K562 (cell line): ENCODE results near the gene PACSIN1. TPM values are rescaled to one million over a fixed set of nuclear protein-coding genes. Genes with fewer than 3 reads are reported as not detected.
A peak's percentile ranks its signal among the peaks of the same experiment; 100 is the strongest.

Experiments used
- ATAC-seq: fragments of 200-7000 bp; cut with Tn5 transposase; 3 replicates; pipeline ENCODE4 v1.9.1; 2020; ENCODE audit warnings: moderate library complexity
- BruUV-seq: library from RNA; stranded (reverse); fragments of 400-500 nt; replicated peaks from 2 replicates; lab custom pipeline; 2021; lab: Mats Ljungman, UMichigan
- CTCF ChIA-PET: fragments of 300-600 bp; formaldehyde crosslinking; extraction: SDS; loops from one replicate; lab custom pipeline; 2021; ENCODE audit warnings: low intra/inter-chr PET ratio; lab: Yijun Ruan, JAX
- POLR2A ChIA-PET: fragments of 300-600, 350-650 bp; sonication (Branson Sonifier 250); formaldehyde crosslinking; extraction: SDS; loops from one replicate; lab custom pipeline; 2021; ENCODE audit warnings: antibody characterized with exemption, inconsistent platforms; lab: Yijun Ruan, JAX
- DNase-seq, 4 experiments: peaks; one replicate each; pipeline versions ENCODE4 v3.0.0 to v3.0.0-alpha.2; 2011 to 2018; ENCODE audit warnings: low spot score in 3 of 4, mixed read lengths in 3 of 4; ENCODE audit errors: extremely low read depth in 1 of 4
- FAIRE-seq: peaks from 2 replicates; lab custom pipeline; 2011; peaks lifted over from hg19 to GRCh38; lab: Jason Lieb, UNC
- H2AFZ ChIP-seq: 2 replicates; pipeline ENCODE4 v1.6.0; 2011; ENCODE audit warnings: low read depth, low read length, control low read depth, inconsistent platforms
- H3K27ac ChIP-seq: fragments of 200-600 bp; 3 replicates; pipeline ENCODE4 v1.8.0; 2011; ENCODE audit warnings: low read depth, mild to moderate bottlenecking, control low read depth, inconsistent platforms, low read length, moderate library complexity, mixed read lengths; ENCODE audit errors: extremely low read depth
- H3K27me3 ChIP-seq, 2 experiments: fragments of 300-600 bp in 1 of 2; 2 replicates in 1 of 2; 3 replicates in 1 of 2; pipeline versions ENCODE4 v1.6.0 to v1.8.0; 2011; ENCODE audit warnings: inconsistent platforms in 2 of 2, low read length in 2 of 2, mild to moderate bottlenecking in 1 of 2, mixed read lengths in 1 of 2, moderate library complexity in 1 of 2; ENCODE audit not compliant: control insufficient read depth in 2 of 2, insufficient read depth in 2 of 2
- H3K36me3 ChIP-seq: fragments of 300-600 bp; 3 replicates; pipeline ENCODE4 v1.8.0; 2011; ENCODE audit warnings: mild to moderate bottlenecking, low read length, inconsistent platforms; ENCODE audit not compliant: control insufficient read depth, insufficient read depth
- H3K4me1 ChIP-seq, 2 experiments: fragments of 200-600 bp in 1 of 2; replicated peaks in 1 of 2; 2 replicates in 1 of 2; 3 replicates in 1 of 2; pipeline versions ENCODE4 v1.5.1 to v1.8.0; 2011; ENCODE audit warnings: inconsistent platforms in 2 of 2, low read length in 2 of 2, mild to moderate bottlenecking in 1 of 2, mixed read lengths in 1 of 2, moderate library complexity in 1 of 2; ENCODE audit not compliant: control insufficient read depth in 2 of 2, insufficient read depth in 2 of 2
- H3K4me2 ChIP-seq: 2 replicates; pipeline ENCODE4 v1.6.1; 2011; ENCODE audit warnings: low read length, control low read depth, inconsistent platforms, mixed read lengths; ENCODE audit not compliant: insufficient read depth
- H3K4me3 ChIP-seq: fragments of 200-600 bp; sonication (generic), shearing (Covaris generic); 2 replicates; pipeline ENCODE4 v1.5.1; 2016; ENCODE audit warnings: control low read depth, inconsistent platforms
- H3K79me2 ChIP-seq: fragments of 200-600 bp; 3 replicates; pipeline ENCODE4 v1.8.0; 2011; ENCODE audit warnings: low read length, inconsistent platforms; ENCODE audit not compliant: control insufficient read depth, insufficient read depth
- H3K9ac ChIP-seq, 2 experiments: 2 replicates each; pipeline versions ENCODE4 v1.6.0 to v1.6.1; 2011; ENCODE audit warnings: low read depth in 2 of 2, low read length in 2 of 2, control low read depth in 1 of 2, inconsistent platforms in 1 of 2, mild to moderate bottlenecking in 1 of 2, mixed read lengths in 1 of 2; ENCODE audit not compliant: insufficient read depth in 1 of 2
- H3K9me1 ChIP-seq: one replicate; pipeline ENCODE4 v1.6.0; 2011; ENCODE audit warnings: inconsistent platforms, mild to moderate bottlenecking, low read length, moderate library complexity; ENCODE audit not compliant: control insufficient read depth, insufficient read depth
- H3K9me3 ChIP-seq: replicated peaks from 2 replicates; pipeline ENCODE4 v1.5.1; 2011; ENCODE audit warnings: low read depth, low read length, inconsistent platforms; ENCODE audit not compliant: control insufficient read depth, insufficient read depth
- H4K20me1 ChIP-seq: replicated peaks from 2 replicates; pipeline ENCODE4 v1.6.1; 2011; ENCODE audit warnings: low read length, inconsistent platforms, mixed read lengths; ENCODE audit not compliant: control insufficient read depth, insufficient read depth
- MYNN ChIP-seq, 2 experiments: sonication (generic); formaldehyde crosslinking in 1 of 2; IDR thresholded peaks; 2 replicates each; pipeline versions ENCODE4 v1.5.0 to v1.6.1; 2016 to 2020; ENCODE audit warnings: antibody characterized with exemption in 1 of 2, missing genetic modification reagents in 1 of 2
- POLR2AphosphoS5 ChIP-seq: IDR thresholded peaks from 2 replicates; pipeline ENCODE4 v1.6.1; 2011; ENCODE audit warnings: mild to moderate bottlenecking, low read depth, low read length, moderate library complexity; ENCODE audit not compliant: control insufficient read depth, insufficient read depth
- RAD21 ChIP-seq, 2 experiments: fragments of 250-450 bp in 1 of 2; fragments of 450-650 bp in 1 of 2; sonication (Bioruptor Pico) in 1 of 2; formaldehyde crosslinking in 1 of 2; IDR thresholded peaks in 1 of 2; conservative IDR thresholded peaks in 1 of 2; 2 replicates each; pipeline versions ENCODE4 v1.4.0 to v1.8.0; 2020 to 2022; ENCODE audit warnings: mild to moderate bottlenecking in 2 of 2, moderate library complexity in 1 of 2
- STAG1 ChIP-seq: sonication (generic); formaldehyde crosslinking; IDR thresholded peaks from 2 replicates; pipeline ENCODE4 v1.5.0; 2020; ENCODE audit warnings: missing genetic modification reagents, borderline replicate concordance
- WGBS: fragments of 100-300 bp; shearing (Covaris generic); methylation state at CpG from one replicate; pipeline ENCODE4 v1.1.6; 2016; ENCODE audit warnings: low coverage, mixed read lengths; ENCODE audit not compliant: insufficient coverage; ENCODE audit errors: missing lambda C conversion rate; 5-methylcytosine and 5-hydroxymethylcytosine counted together
- in situ Hi-C: fragments of 300-500 bp; cut with MboI; formaldehyde crosslinking; loops from 4 replicates; pipeline ENCODE4 v1.15.0; 2018; ENCODE audit warnings: inconsistent platforms, mixed read lengths
- intact Hi-C: fragments of 100-400 bp; cut with micrococcal nuclease; formaldehyde crosslinking; loops from 2 replicates; pipeline ENCODE4 v1.14.2; 2022
- polyA plus RNA-seq, 8 experiments: library from polyadenylated mRNA; depleted of rRNA in 4 of 8; stranded (reverse) in 5 of 8; unstranded in 3 of 8; fragments of >200 nt; fragmentation: Nextera tagmentation in 2 of 8; fragmentation: Illumina TruSeq in 1 of 8; extraction: Ambion mirVana in 2 of 8; extraction: Trizol in 1 of 8; gene quantifications; 2 replicates each; pipeline versions ENCODE4 v1.2.1 to v1.2.3, GENCODE V29; 2011 to 2014; ENCODE audit warnings: inconsistent platforms in 1 of 8, missing spikeins in 1 of 8
- total RNA-seq, 7 experiments: library from RNA; depleted of rRNA in 6 of 7; stranded (reverse); fragments of >200 nt in 6 of 7; fragmentation: Illumina TruSeq in 2 of 7; extraction: Trizol in 2 of 7; gene quantifications; 2 replicates each; pipeline versions ENCODE4 v1.2.1 to v1.2.3, GENCODE V29; 2011 to 2021; ENCODE audit warnings: low replicate concordance in 1 of 7
- TF ChIP-seq, protein P1 (sequence below): sonication (generic); formaldehyde crosslinking; IDR thresholded peaks from 2 replicates; pipeline ENCODE4 v1.9.0; 2022; ENCODE audit warnings: mild to moderate bottlenecking, missing genetic modification reagents
- TF ChIP-seq, protein P2 (sequence below): fragments of 250-450 bp; sonication (Bioruptor Pico); IDR thresholded peaks from 2 replicates; pipeline ENCODE4 v1.8.0; 2021; ENCODE audit warnings: moderate library complexity, mild to moderate bottlenecking, inconsistent platforms
- TF ChIP-seq, protein P3 (sequence below), 2 experiments: fragments of 450-650 bp; formaldehyde crosslinking in 1 of 2; IDR thresholded peaks; 2 replicates each; pipeline versions ENCODE4 v1.4.0 to v1.6.1; 2014 to 2020; ENCODE audit warnings: mild to moderate bottlenecking in 2 of 2, borderline replicate concordance in 1 of 2, low read depth in 1 of 2
- TF ChIP-seq, protein P4 (sequence below), 3 experiments: IDR thresholded peaks in 2 of 3; conservative IDR thresholded peaks in 1 of 3; 2 replicates each; pipeline ENCODE4 v1.5.1; 2011 to 2012; ENCODE audit warnings: low read length in 3 of 3, mild to moderate bottlenecking in 3 of 3, control low read depth in 2 of 3, improper control_type of control experiment in 1 of 3, inconsistent platforms in 1 of 3, low read depth in 1 of 3, mixed read lengths in 1 of 3, moderate library complexity in 1 of 3; ENCODE audit not compliant: insufficient read depth in 2 of 3

PACSIN1 gene
- total and polyA plus RNA-seq, 9 of the 15 experiments (the other 6 are each of a cell fraction or from before 2014, with no cell fraction given): 0.01 to 1.7 (median 0.45) TPM

DNA sequence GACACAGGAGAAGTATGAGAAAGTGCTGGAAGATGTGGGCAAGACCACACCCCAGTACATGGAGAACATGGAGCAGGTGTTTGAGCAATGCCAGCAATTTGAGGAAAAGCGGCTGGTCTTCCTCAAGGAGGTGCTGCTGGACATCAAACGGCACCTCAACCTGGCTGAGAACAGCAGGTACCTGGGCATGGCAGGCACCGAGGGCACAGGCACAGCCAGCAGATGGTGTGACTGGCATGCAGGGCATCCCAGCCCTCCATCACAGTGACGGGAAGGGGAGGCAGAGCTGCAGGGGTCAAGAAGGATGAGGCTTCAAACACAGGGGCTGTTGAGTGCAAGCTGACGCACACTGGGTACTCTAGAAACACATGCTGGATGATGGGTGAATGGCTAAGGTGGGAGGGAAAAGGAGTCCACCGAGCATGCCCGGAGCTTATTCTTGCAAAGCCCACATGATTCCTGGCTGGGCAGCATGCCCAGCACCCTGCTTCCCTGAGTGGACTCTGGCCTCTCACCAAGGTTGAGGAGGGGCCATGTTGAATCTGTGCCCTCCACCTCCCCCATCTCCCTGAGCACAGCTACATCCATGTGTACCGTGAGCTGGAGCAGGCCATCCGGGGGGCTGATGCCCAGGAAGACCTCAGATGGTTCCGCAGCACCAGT lies 63.9 kb downstream of the PACSIN1 start:
- H2AFZ ChIP-seq: no peak overlapping the region
- POLR2A ChIA-PET: interaction anchor here (0.7 kb wide), 1 partner anchor 80 kb away, joined by 3 read pairs; no protein-coding TSS in a partner anchor
- BruUV-seq: no TSS peak
- H3K9ac ChIP-seq: peak overlapping the region in 1 of 2 experiments; percentile 49; a peak in 1 of 4 replicates
- peaks cover 19 to 68% of the 10 kb centered on the region in 2 experiments for H3K4me1 ChIP-seq
- CTCF ChIA-PET: interaction anchor here (1.0 kb wide), 1 partner anchor 81 kb away, joined by 3 read pairs; no protein-coding TSS in a partner anchor
- 23% methylated on average over 10 of the region's 10 CpGs for WGBS
- no peaks in the 10 kb centered on the region for H3K79me2 ChIP-seq
- TF ChIP-seq MYNN (IDR thresholded peaks at IDR 0.05): 0 out of 2 replicates have a peak, but pooled peaks have one; percentile 33
- no peak for TF ChIP-seq MYNN (CRISPR knock-in tag; IDR thresholded peaks at IDR 0.05)
- TF ChIP-seq, protein P1, sequence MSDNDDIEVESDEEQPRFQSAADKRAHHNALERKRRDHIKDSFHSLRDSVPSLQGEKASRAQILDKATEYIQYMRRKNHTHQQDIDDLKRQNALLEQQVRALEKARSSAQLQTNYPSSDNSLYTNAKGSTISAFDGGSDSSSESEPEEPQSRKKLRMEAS: 0 out of 2 replicates have a peak, but pooled peaks have one; percentile 18
- no peak for TF ChIP-seq POLR2AphosphoS5
- TF ChIP-seq, protein P2, sequence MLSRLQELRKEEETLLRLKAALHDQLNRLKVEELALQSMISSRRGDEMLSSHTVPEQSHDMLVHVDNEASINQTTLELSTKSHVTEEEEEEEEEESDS (CRISPR knock-in tag): no peak
- TF ChIP-seq, protein P3, sequence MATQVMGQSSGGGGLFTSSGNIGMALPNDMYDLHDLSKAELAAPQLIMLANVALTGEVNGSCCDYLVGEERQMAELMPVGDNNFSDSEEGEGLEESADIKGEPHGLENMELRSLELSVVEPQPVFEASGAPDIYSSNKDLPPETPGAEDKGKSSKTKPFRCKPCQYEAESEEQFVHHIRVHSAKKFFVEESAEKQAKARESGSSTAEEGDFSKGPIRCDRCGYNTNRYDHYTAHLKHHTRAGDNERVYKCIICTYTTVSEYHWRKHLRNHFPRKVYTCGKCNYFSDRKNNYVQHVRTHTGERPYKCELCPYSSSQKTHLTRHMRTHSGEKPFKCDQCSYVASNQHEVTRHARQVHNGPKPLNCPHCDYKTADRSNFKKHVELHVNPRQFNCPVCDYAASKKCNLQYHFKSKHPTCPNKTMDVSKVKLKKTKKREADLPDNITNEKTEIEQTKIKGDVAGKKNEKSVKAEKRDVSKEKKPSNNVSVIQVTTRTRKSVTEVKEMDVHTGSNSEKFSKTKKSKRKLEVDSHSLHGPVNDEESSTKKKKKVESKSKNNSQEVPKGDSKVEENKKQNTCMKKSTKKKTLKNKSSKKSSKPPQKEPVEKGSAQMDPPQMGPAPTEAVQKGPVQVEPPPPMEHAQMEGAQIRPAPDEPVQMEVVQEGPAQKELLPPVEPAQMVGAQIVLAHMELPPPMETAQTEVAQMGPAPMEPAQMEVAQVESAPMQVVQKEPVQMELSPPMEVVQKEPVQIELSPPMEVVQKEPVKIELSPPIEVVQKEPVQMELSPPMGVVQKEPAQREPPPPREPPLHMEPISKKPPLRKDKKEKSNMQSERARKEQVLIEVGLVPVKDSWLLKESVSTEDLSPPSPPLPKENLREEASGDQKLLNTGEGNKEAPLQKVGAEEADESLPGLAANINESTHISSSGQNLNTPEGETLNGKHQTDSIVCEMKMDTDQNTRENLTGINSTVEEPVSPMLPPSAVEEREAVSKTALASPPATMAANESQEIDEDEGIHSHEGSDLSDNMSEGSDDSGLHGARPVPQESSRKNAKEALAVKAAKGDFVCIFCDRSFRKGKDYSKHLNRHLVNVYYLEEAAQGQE (IDR thresholded peaks at IDR 0.05; ENCODE audit: borderline replicate concordance): peak; percentile 21; the same call in 1 of the 2 replicates
- TF ChIP-seq, protein P3 (CRISPR knock-in tag; IDR thresholded peaks at IDR 0.05; ENCODE audit: low read depth): no peak
- TF ChIP-seq, protein P4, sequence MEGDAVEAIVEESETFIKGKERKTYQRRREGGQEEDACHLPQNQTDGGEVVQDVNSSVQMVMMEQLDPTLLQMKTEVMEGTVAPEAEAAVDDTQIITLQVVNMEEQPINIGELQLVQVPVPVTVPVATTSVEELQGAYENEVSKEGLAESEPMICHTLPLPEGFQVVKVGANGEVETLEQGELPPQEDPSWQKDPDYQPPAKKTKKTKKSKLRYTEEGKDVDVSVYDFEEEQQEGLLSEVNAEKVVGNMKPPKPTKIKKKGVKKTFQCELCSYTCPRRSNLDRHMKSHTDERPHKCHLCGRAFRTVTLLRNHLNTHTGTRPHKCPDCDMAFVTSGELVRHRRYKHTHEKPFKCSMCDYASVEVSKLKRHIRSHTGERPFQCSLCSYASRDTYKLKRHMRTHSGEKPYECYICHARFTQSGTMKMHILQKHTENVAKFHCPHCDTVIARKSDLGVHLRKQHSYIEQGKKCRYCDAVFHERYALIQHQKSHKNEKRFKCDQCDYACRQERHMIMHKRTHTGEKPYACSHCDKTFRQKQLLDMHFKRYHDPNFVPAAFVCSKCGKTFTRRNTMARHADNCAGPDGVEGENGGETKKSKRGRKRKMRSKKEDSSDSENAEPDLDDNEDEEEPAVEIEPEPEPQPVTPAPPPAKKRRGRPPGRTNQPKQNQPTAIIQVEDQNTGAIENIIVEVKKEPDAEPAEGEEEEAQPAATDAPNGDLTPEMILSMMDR (IDR thresholded peaks at IDR 0.05 in 2 of 3, conservative IDR thresholded peaks at IDR 0.05 in 1 of 3; ENCODE audit: insufficient read depth in 2 of 3, low read depth in 1 of 3, low read length in 3 of 3): peak; percentile 22 to 38 (median 28); a peak in 3 of 6 replicates
- TF ChIP-seq RAD21 (CRISPR knock-in tag; conservative IDR thresholded peaks at IDR 0.05 in 1 of 2, IDR thresholded peaks at IDR 0.05 in 1 of 2): peak in 1 of 2 experiments; percentile 49; a peak in 2 of 4 replicates
- peak; percentile 34; the same call in 1 of the 2 replicates for TF ChIP-seq STAG1 (CRISPR knock-in tag)
- in situ Hi-C loops (loop anchor here (5.0 kb wide), 1 partner anchor 78 kb away; no protein-coding TSS in a partner anchor), intact Hi-C loops (no loop called here)
- no peak for ATAC-seq
- no peak overlapping the region for H3K4me3 ChIP-seq
- no peak overlapping the region for H3K4me2 ChIP-seq
- no peaks in the 10 kb centered on the region for H3K36me3 ChIP-seq
- no peaks in the 10 kb centered on the region for H3K27me3 ChIP-seq
- no peak for FAIRE-seq
- no peaks in the 10 kb centered on the region for H3K9me3 ChIP-seq
- no peaks in the 10 kb centered on the region for H3K9me1 ChIP-seq
- no peaks in the 10 kb centered on the region for H4K20me1 ChIP-seq
- no peak overlapping the region for H3K27ac ChIP-seq
- no peak for DNase-seq
